H1 (cell line): ENCODE results near the gene ERFE. TPM values are rescaled to one million over a fixed set of nuclear protein-coding genes. Genes with fewer than 3 reads are reported as not detected.

ENCODE experiments used
- CTCF ChIA-PET: fragments of 300-600 bp; sonication (Branson Sonifier 250); formaldehyde crosslinking; loops from one replicate; lab custom pipeline; 2021; ENCODE audit not compliant: partially characterized antibody; lab: Charles Lee
- POLR2A ChIA-PET: fragments of 300-600 bp; sonication (Branson Sonifier 250); formaldehyde crosslinking; loops from one replicate; lab custom pipeline; 2021; ENCODE audit warnings: inconsistent platforms; ENCODE audit not compliant: partially characterized antibody; lab: Charles Lee
- DNase-seq, 2 experiments: peaks; one replicate each; pipeline versions ENCODE4 v3.0.0 to v3.0.0-alpha.2; 2010 to 2022; ENCODE audit warnings: low spot score in 2 of 2, low read depth in 1 of 2, mixed read lengths in 1 of 2
- FAIRE-seq: peaks from 2 replicates; lab custom pipeline; 2011; peaks lifted over from hg19 to GRCh38; lab: Jason Lieb, UNC
- H2AFZ ChIP-seq: 2 replicates; pipeline ENCODE4 v1.8.1; 2012; ENCODE audit warnings: low read length, inconsistent platforms
- H2AK5ac ChIP-seq: 2 replicates; pipeline ENCODE4 v1.6.1; 2013; ENCODE audit warnings: low read depth, low read length
- H2BK120ac ChIP-seq: replicated peaks from 2 replicates; pipeline ENCODE3; 2013; ENCODE audit warnings: low read depth, low read length, inconsistent platforms
- H2BK12ac ChIP-seq: 2 replicates; pipeline ENCODE4 v1.6.1; 2013; ENCODE audit warnings: low read depth, low read length
- H2BK15ac ChIP-seq: 2 replicates; pipeline ENCODE4 v1.6.1; 2013; ENCODE audit warnings: low read length
- H2BK20ac ChIP-seq: 2 replicates; pipeline ENCODE4 v1.6.1; 2013; ENCODE audit warnings: low read length
- H2BK5ac ChIP-seq: 2 replicates; pipeline ENCODE4 v1.6.1; 2013; ENCODE audit warnings: low read depth, low read length
- H3K14ac ChIP-seq: 2 replicates; pipeline ENCODE4 v1.6.1; 2013; ENCODE audit warnings: inconsistent platforms; ENCODE audit not compliant: insufficient read length
- H3K18ac ChIP-seq: 2 replicates; pipeline ENCODE4 v1.6.1; 2013; ENCODE audit warnings: low read length; ENCODE audit errors: extremely low read depth
- H3K23ac ChIP-seq: 2 replicates; pipeline ENCODE4 v1.6.1; 2013; ENCODE audit warnings: inconsistent platforms; ENCODE audit not compliant: insufficient read length
- H3K23me2 ChIP-seq: 2 replicates; pipeline ENCODE4 v1.6.1; 2013; ENCODE audit warnings: low read depth, low read length
- H3K27ac ChIP-seq: 2 replicates; pipeline ENCODE4 v1.6.1; 2011; ENCODE audit warnings: low read depth, low read length, inconsistent platforms
- H3K27me3 ChIP-seq, 4 experiments: replicated peaks in 1 of 4; 1 replicate in 1 of 4; 2 replicates in 3 of 4; pipeline versions ENCODE4 v1.6.1 to v1.8.1; 2011 to 2013; ENCODE audit warnings: low read length in 3 of 4, mild to moderate bottlenecking in 3 of 4, inconsistent platforms in 2 of 4, mixed read lengths in 2 of 4, moderate library complexity in 1 of 4; ENCODE audit not compliant: control insufficient read depth in 3 of 4, insufficient read depth in 3 of 4; ENCODE audit errors: extremely low read depth in 1 of 4
- H3K36me3 ChIP-seq, 4 experiments: 2 replicates each; pipeline versions ENCODE4 v1.6.1 to v1.8.1; 2011 to 2013; ENCODE audit warnings: mild to moderate bottlenecking in 4 of 4, low read length in 3 of 4, moderate library complexity in 2 of 4, control low read depth in 1 of 4, inconsistent platforms in 1 of 4; ENCODE audit not compliant: insufficient read depth in 4 of 4, control insufficient read depth in 2 of 4
- H3K4ac ChIP-seq: replicated peaks from 2 replicates; pipeline ENCODE3; 2013; ENCODE audit warnings: low read length, low read depth, mixed read lengths, inconsistent platforms; ENCODE audit not compliant: insufficient read length
- H3K4me1 ChIP-seq, 4 experiments: replicated peaks in 1 of 4; 1 replicate in 1 of 4; 2 replicates in 3 of 4; pipeline versions ENCODE4 v1.6.1 to v1.8.1; 2011 to 2013; ENCODE audit warnings: low read length in 3 of 4, inconsistent platforms in 2 of 4, mixed read lengths in 1 of 4; ENCODE audit not compliant: insufficient read depth in 4 of 4, control insufficient read depth in 3 of 4
- H3K4me2 ChIP-seq, 2 experiments: 2 replicates each; pipeline versions ENCODE4 v1.6.1 to v1.8.1; 2011 to 2013; ENCODE audit warnings: low read depth in 2 of 2, low read length in 2 of 2, control low read depth in 1 of 2, inconsistent platforms in 1 of 2, mild to moderate bottlenecking in 1 of 2; ENCODE audit not compliant: insufficient read depth in 1 of 2
- H3K4me3 ChIP-seq, 4 experiments: fragments of 200-600, 300-600 bp in 1 of 4; sonication (generic), shearing (Covaris generic), sonication (Bioruptor Twin) in 1 of 4; 2 replicates each; pipeline versions ENCODE4 v1.5.1 to v1.8.1; 2011 to 2016; ENCODE audit warnings: low read length in 4 of 4, low read depth in 3 of 4, control low read depth in 2 of 4, inconsistent platforms in 2 of 4, mild to moderate bottlenecking in 2 of 4, mixed read lengths in 1 of 4, moderate library complexity in 1 of 4; ENCODE audit not compliant: insufficient read depth in 2 of 4; ENCODE audit errors: extremely low read depth in 1 of 4
- H3K56ac ChIP-seq: replicated peaks from 2 replicates; pipeline ENCODE3; 2013; ENCODE audit warnings: low read depth, mild to moderate bottlenecking, mixed read lengths, low read length, inconsistent platforms; ENCODE audit not compliant: insufficient read length
- H3K79me1 ChIP-seq: 2 replicates; pipeline ENCODE4 v1.6.1; 2013; ENCODE audit warnings: low read depth, low read length, control low read depth
- H3K79me2 ChIP-seq, 2 experiments: 2 replicates each; pipeline versions ENCODE4 v1.6.1 to v1.8.1; 2012 to 2013; ENCODE audit warnings: low read length in 2 of 2, mild to moderate bottlenecking in 2 of 2, inconsistent platforms in 1 of 2; ENCODE audit not compliant: insufficient read depth in 2 of 2, control insufficient read depth in 1 of 2
- H3K9ac ChIP-seq, 4 experiments: replicated peaks in 1 of 4; 1 replicate in 1 of 4; 2 replicates in 3 of 4; pipeline versions ENCODE4 v1.6.1 to v1.8.1; 2011 to 2013; ENCODE audit warnings: low read depth in 3 of 4, low read length in 3 of 4, control low read depth in 2 of 4, mild to moderate bottlenecking in 2 of 4, moderate library complexity in 2 of 4, inconsistent platforms in 1 of 4; ENCODE audit errors: extremely low read depth in 1 of 4
- H3K9me3 ChIP-seq, 2 experiments: 2 replicates each; pipeline versions ENCODE4 v1.6.1 to v1.8.1; 2012 to 2013; ENCODE audit warnings: mild to moderate bottlenecking in 2 of 2, moderate library complexity in 2 of 2, control low read depth in 1 of 2, inconsistent platforms in 1 of 2, low read depth in 1 of 2, low read length in 1 of 2, mixed read lengths in 1 of 2; ENCODE audit not compliant: insufficient read depth in 2 of 2
- H4K20me1 ChIP-seq, 2 experiments: replicated peaks in 1 of 2; 2 replicates each; pipeline versions ENCODE3 to v1.8.1; 2011 to 2013; ENCODE audit warnings: inconsistent platforms in 2 of 2, low read length in 2 of 2, mild to moderate bottlenecking in 1 of 2; ENCODE audit not compliant: insufficient read depth in 2 of 2, control insufficient read depth in 1 of 2
- H4K5ac ChIP-seq: 2 replicates; pipeline ENCODE4 v1.6.1; 2013; ENCODE audit warnings: low read length, low read depth, mixed read lengths, inconsistent platforms; ENCODE audit not compliant: insufficient read length
- H4K8ac ChIP-seq: 2 replicates; pipeline ENCODE4 v1.8.0; 2013; ENCODE audit warnings: mild to moderate bottlenecking, moderate library complexity, low read length, inconsistent platforms; ENCODE audit not compliant: insufficient read depth; ENCODE audit errors: extremely low read depth
- H4K91ac ChIP-seq: replicated peaks from 2 replicates; pipeline ENCODE3; 2013; ENCODE audit warnings: low read length, mixed read lengths, inconsistent platforms; ENCODE audit not compliant: insufficient read length
- ATF3 ChIP-seq: IDR thresholded peaks from 2 replicates; pipeline ENCODE4 v1.6.1; 2011; ENCODE audit warnings: low read depth, mild to moderate bottlenecking, low read length; ENCODE audit not compliant: insufficient read depth
- CHD2 ChIP-seq: IDR thresholded peaks from 2 replicates; pipeline ENCODE4 v1.6.1; 2012; ENCODE audit warnings: low read length, improper control_type of control experiment
- CREB1 ChIP-seq: IDR thresholded peaks from 2 replicates; pipeline ENCODE4 v1.6.1; 2012; ENCODE audit warnings: inconsistent platforms
- EGR1 ChIP-seq: IDR thresholded peaks from 2 replicates; pipeline ENCODE4 v1.6.1; 2011; ENCODE audit warnings: low read depth, low read length, borderline replicate concordance
- GTF2F1 ChIP-seq: IDR thresholded peaks from 2 replicates; pipeline ENCODE4 v1.6.1; 2012; ENCODE audit warnings: low read depth, low read length, improper control_type of control experiment, borderline replicate concordance
- JUND ChIP-seq: IDR thresholded peaks from 2 replicates; pipeline ENCODE4 v1.6.1; 2011; ENCODE audit warnings: mild to moderate bottlenecking, improper control_type of control experiment, low read length
- KDM5A ChIP-seq: fragments of 200-600 bp; IDR thresholded peaks from 2 replicates; pipeline ENCODE4 v1.7.1; 2012; ENCODE audit warnings: mild to moderate bottlenecking, low read length, inconsistent platforms, mixed read lengths
- POLR2A ChIP-seq, 2 experiments: IDR thresholded peaks; 1 replicate in 1 of 2; 2 replicates in 1 of 2; pipeline ENCODE4 v1.6.1; 2011; ENCODE audit warnings: low read depth in 2 of 2, low read length in 2 of 2, mild to moderate bottlenecking in 2 of 2; ENCODE audit errors: control extremely low read depth in 1 of 2
- TEAD4 ChIP-seq: IDR thresholded peaks from 2 replicates; pipeline ENCODE4 v1.6.1; 2012; ENCODE audit warnings: low read depth, low read length, inconsistent platforms, mixed read lengths
- WGBS, 2 experiments: shearing (Covaris generic) in 1 of 2; methylation state at CpG; one replicate each; pipeline versions ENCODE4 v1.1.6 to v1.1.7; 2013 to 2015; ENCODE audit warnings: low lambda C conversion rate in 2 of 2, mixed read lengths in 2 of 2, inconsistent platforms in 1 of 2, low coverage in 1 of 2, missing lambda C conversion rate in 1 of 2; ENCODE audit not compliant: insufficient replicate concordance in 2 of 2, insufficient coverage in 1 of 2, insufficient read length in 1 of 2; ENCODE audit errors: extremely low coverage in 1 of 2, missing lambda C conversion rate in 1 of 2; 5-methylcytosine and 5-hydroxymethylcytosine counted together
- polyA plus RNA-seq, 7 experiments: library from polyadenylated mRNA; depleted of rRNA in 3 of 7; stranded (reverse) in 5 of 7; unstranded in 2 of 7; fragments of >200 nt in 5 of 7; fragments of 200-250 nt in 2 of 7; gene quantifications; 1 replicate in 5 of 7; 2 replicates in 1 of 7; 4 replicates in 1 of 7; pipeline versions ENCODE4 v1.2.1 to v1.2.3, GENCODE V29; 2011 to 2013; ENCODE audit warnings: missing spikeins in 2 of 7, mixed read lengths in 2 of 7
- total RNA-seq: library from RNA; stranded (reverse); fragmentation: NEBNext Ultra II Directional; extraction: Animal tissue kit (Norgen Biotek cat#: 25700); gene quantifications from 2 replicates; pipeline ENCODE4 v1.2.1, GENCODE V29; 2021

ERFE gene
- total and polyA plus RNA-seq, 2 of the 8 experiments (the other 6 are each of a cell fraction or from before 2014, with no cell fraction given), result 2.5 to 3.6 TPM

DNA sequence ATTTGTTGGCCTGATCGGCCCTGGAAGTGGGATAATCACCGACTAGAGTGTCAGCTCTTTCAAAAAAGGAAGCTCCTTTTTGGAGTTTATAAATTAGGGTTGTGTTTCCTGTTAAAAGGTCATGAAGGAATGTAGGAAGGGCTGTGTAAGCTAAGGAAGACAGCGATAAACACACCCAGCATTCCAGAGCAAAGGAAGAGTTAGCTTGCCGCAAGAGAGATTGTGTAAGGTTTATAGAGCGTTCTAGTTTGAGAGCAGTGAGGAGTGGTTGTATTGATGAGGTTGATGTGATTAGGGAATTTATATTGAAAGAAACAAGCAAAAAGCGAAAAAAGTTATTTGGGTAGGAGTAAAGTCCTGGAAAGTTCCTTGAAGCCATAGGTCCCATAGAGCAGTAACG is 48.2 kb downstream of the ERFE start:
- Histone ChIP-seq H4K91ac (no peak overlapping the region), H3K4me1 (peaks cover 2 to 7% (median 4%) of the 10 kb centered on the region in 4 experiments; a peak in 5 of 7 replicates), H2AK5ac (no peak overlapping the region), H4K20me1 (peaks cover 2% of the 10 kb centered on the region in 2 experiments), H2AFZ (no peak overlapping the region), H4K8ac (no peak overlapping the region), H3K4me3 (no peak overlapping the region), H3K36me3 (no peaks in the 10 kb centered on the region), H2BK5ac (no peak overlapping the region), H3K79me2 (peaks cover 6 to 11% of the 10 kb centered on the region in 2 experiments; a peak in 3 of 4 replicates), H2BK20ac (no peak overlapping the region), H3K18ac (no peak overlapping the region), H3K23me2 (peaks cover 8% of the 10 kb centered on the region; the same call in 1 of the 2 replicates), H3K4me2 (no peak overlapping the region), H2BK12ac (no peak overlapping the region), H3K79me1 (0 out of 2 replicates have a peak, but pooled peaks cover 4% of the 10 kb centered on the region), H3K27me3 (peaks cover 0 to 16% (median 3%) of the 10 kb centered on the region in 4 experiments; a peak in 2 of 7 replicates), H3K27ac (no peak overlapping the region), H3K23ac (no peak overlapping the region), H4K5ac (no peak overlapping the region), H3K9ac (no peak overlapping the region), H3K14ac (no peak overlapping the region), H2BK15ac (no peak overlapping the region), H3K9me3 (no peaks in the 10 kb centered on the region), H3K56ac (no peak overlapping the region), H2BK120ac (no peak overlapping the region), H3K4ac (no peak overlapping the region)
- FAIRE-seq (no peak), DNase-seq (no peak)
- POLR2A ChIA-PET, result no interaction called here
- 89% methylated on average over 7 of the region's 7 CpGs; no CpG with 5 or more reads in 1 of the 2 experiments for WGBS, 2 experiments
- TF ChIP-seq EGR1, result no peak
- no peak for TF ChIP-seq TEAD4
- TF ChIP-seq POLR2A (IDR thresholded peaks at IDR 0.05; ENCODE audit: control extremely low read depth in 1 of 2, low read depth in 2 of 2, low read length in 2 of 2), result no peak
- no peak for TF ChIP-seq JUND
- TF ChIP-seq ATF3, result no peak
- no peak for TF ChIP-seq GTF2F1
- TF ChIP-seq CHD2, result no peak
- TF ChIP-seq CREB1, result no peak
- TF ChIP-seq KDM5A, result no peak
- CTCF ChIA-PET, result interaction anchor here (1.6 kb wide), 1 partner anchor 47 kb away, joined by 5 read pairs; no protein-coding TSS in a partner anchor
